ENCODE results near the gene INPP4B. TPM values are rescaled to one million over a fixed set of nuclear protein-coding genes. Genes with fewer than 3 reads are reported as not detected.

The INPP4B gene
- total and polyA plus RNA-seq, 2 donors (not counting 1 experiment from before 2014, with no cell fraction given) = 0.03 TPM; not detected in 1

- Histone ChIP-seq H4K20me1 (ENCODE audit: control insufficient read depth, insufficient read depth, low read length, poor library complexity, severe bottlenecking) (no peaks in the 10 kb centered on the region), H3K4me2 (replicated peaks; ENCODE audit: low read depth, low read length, poor library complexity, severe bottlenecking) (no peak overlapping the region), H3K27me3 (replicated peaks in 1 of 4; ENCODE audit: control extremely low read depth in 1 of 4, control insufficient read depth in 3 of 4, insufficient read depth in 4 of 4, low read length in 3 of 4) (no peaks in the 10 kb centered on the region), H2AFZ (ENCODE audit: insufficient read depth, low read depth, low read length, poor library complexity, severe bottlenecking) (no peak overlapping the region), H3K27ac (ENCODE audit: low read length in 2 of 2) (no peak overlapping the region), H3K4me1 (ENCODE audit: control insufficient read depth in 2 of 2, insufficient read depth in 2 of 2, low read length in 2 of 2) (no peaks in the 10 kb centered on the region), H3K4me3 (ENCODE audit: control extremely low read depth in 1 of 5, extremely low read depth in 1 of 5, insufficient read depth in 1 of 5, low read depth in 2 of 5, low read length in 4 of 5) (no peak overlapping the region), H3K79me2 (ENCODE audit: control insufficient read depth, insufficient read depth, low read length) (no peaks in the 10 kb centered on the region), H3K9ac (ENCODE audit: low read length) (no peak overlapping the region), H3K9me3 (ENCODE audit: control extremely low read depth in 1 of 3, control insufficient read depth in 2 of 3, insufficient read depth in 1 of 3, low read length in 2 of 3) (no peaks in the 10 kb centered on the region), H3K36me3 (replicated peaks in 1 of 2; ENCODE audit: control extremely low read depth in 1 of 2, control insufficient read depth in 1 of 2, extremely low read depth in 1 of 2, insufficient read depth in 2 of 2, low read length in 1 of 2) (no peaks in the 10 kb centered on the region)
- Mint-ChIP-seq H3K27me3 (no peaks in the 10 kb centered on the region), H3K9me3 (ENCODE audit: insufficient read depth) (no peaks in the 10 kb centered on the region), H3K4me1 (no peaks in the 10 kb centered on the region), H3K4me3 (no peak overlapping the region), H3K27ac (no peak overlapping the region)
- WGBS (ENCODE audit: insufficient coverage) = no CpG with 5 or more reads among the region's 2 CpGs
- POLR2A ChIA-PET = no interaction called here
- ATAC-seq (ENCODE audit: low read depth) (no peak), DNase-seq (no peak)
- TF ChIP-seq EZH2 (IDR thresholded peaks at IDR 0.05; ENCODE audit: borderline replicate concordance, insufficient read depth, low read depth, low read length, poor library complexity, severe bottlenecking) (no peak), CTCF (IDR thresholded peaks at IDR 0.05) (no peak)
- CTCF ChIA-PET = no interaction called here
- intact Hi-C loops (cut with micrococcal nuclease) = no loop called here
Observed at GRCh38 chr4:142045996-142046395, 800.1 kb downstream of the INPP4B start.

GRCh38 chr4:142044271-142044670, 801.8 kb downstream of the INPP4B start:
- intact Hi-C loops (cut with micrococcal nuclease) = no loop called here
- Histone ChIP-seq H3K9me3 (ENCODE audit: control extremely low read depth in 1 of 3, control insufficient read depth in 2 of 3, insufficient read depth in 1 of 3, low read length in 2 of 3) (no peaks in the 10 kb centered on the region), H4K20me1 (ENCODE audit: control insufficient read depth, insufficient read depth, low read length, poor library complexity, severe bottlenecking) (no peaks in the 10 kb centered on the region), H3K27me3 (replicated peaks in 1 of 4; ENCODE audit: control extremely low read depth in 1 of 4, control insufficient read depth in 3 of 4, insufficient read depth in 4 of 4, low read length in 3 of 4) (no peaks in the 10 kb centered on the region), H3K79me2 (ENCODE audit: control insufficient read depth, insufficient read depth, low read length) (no peaks in the 10 kb centered on the region), H3K4me1 (ENCODE audit: control insufficient read depth in 2 of 2, insufficient read depth in 2 of 2, low read length in 2 of 2) (no peaks in the 10 kb centered on the region), H2AFZ (ENCODE audit: insufficient read depth, low read depth, low read length, poor library complexity, severe bottlenecking) (no peak overlapping the region), H3K36me3 (replicated peaks in 1 of 2; ENCODE audit: control extremely low read depth in 1 of 2, control insufficient read depth in 1 of 2, extremely low read depth in 1 of 2, insufficient read depth in 2 of 2, low read length in 1 of 2) (no peaks in the 10 kb centered on the region), H3K9ac (ENCODE audit: low read length) (no peak overlapping the region), H3K4me3 (ENCODE audit: control extremely low read depth in 1 of 5, extremely low read depth in 1 of 5, insufficient read depth in 1 of 5, low read depth in 2 of 5, low read length in 4 of 5) (no peak overlapping the region), H3K4me2 (replicated peaks; ENCODE audit: low read depth, low read length, poor library complexity, severe bottlenecking) (no peak overlapping the region), H3K27ac (ENCODE audit: low read length in 2 of 2) (no peak overlapping the region)
- ATAC-seq (ENCODE audit: low read depth) = no peak
- CTCF ChIA-PET = no interaction called here
- DNase-seq = no peak
- POLR2A ChIA-PET = no interaction called here
- TF ChIP-seq EZH2 (IDR thresholded peaks at IDR 0.05; ENCODE audit: borderline replicate concordance, insufficient read depth, low read depth, low read length, poor library complexity, severe bottlenecking) = no peak
- TF ChIP-seq CTCF (IDR thresholded peaks at IDR 0.05) = no peak
- Mint-ChIP-seq H3K27ac (no peak overlapping the region), H3K4me1 (no peaks in the 10 kb centered on the region), H3K4me3 (no peak overlapping the region), H3K9me3 (ENCODE audit: insufficient read depth) (no peaks in the 10 kb centered on the region), H3K27me3 (no peaks in the 10 kb centered on the region)
- WGBS (ENCODE audit: insufficient coverage) = 78% methylated on average over 2 of the region's 3 CpGs

Data from B cell (primary cell).